Uterus (tissue), 4 donors: ENCODE measurements around the gene TPST2. TPM values are rescaled to one million over a fixed set of nuclear protein-coding genes. Genes with fewer than 3 reads are reported as not detected.
"Not testable (repeated sequence)": the region's sequence is repeated elsewhere in the genome, so short reads cannot be mapped to it uniquely, and the experiment has no call there.

Experiments
- DNase-seq, 2 donors: peaks; one replicate each; pipeline ENCODE4 v3.0.0-alpha.2; 2019 to 2020
- H3K27ac ChIP-seq, 2 donors: fragments of 200-600 bp; sonication (generic); 1 replicate in 1 of 2; 2 replicates in 1 of 2; pipeline ENCODE4 v1.5.1; 2016 to 2018
- H3K27me3 ChIP-seq, 2 donors: fragments of 200-600 bp; sonication (generic); one replicate each; pipeline ENCODE4 v1.5.1; 2018 to 2019; ENCODE audit warnings: control low read depth in 1 of 2
- H3K36me3 ChIP-seq, 2 donors: fragments of 200-600 bp; sonication (generic); one replicate each; pipeline ENCODE4 v1.5.1; 2019; ENCODE audit warnings: control low read depth in 1 of 2
- H3K4me1 ChIP-seq, 2 donors: fragments of 200-600 bp; sonication (generic); one replicate each; pipeline ENCODE4 v1.5.1; 2018 to 2019; ENCODE audit warnings: control low read depth in 1 of 2
- H3K4me3 ChIP-seq, 2 donors: fragments of 200-600 bp; sonication (generic); 1 replicate in 1 of 2; 2 replicates in 1 of 2; pipeline ENCODE4 v1.5.1; 2018 to 2019; ENCODE audit warnings: mild to moderate bottlenecking in 1 of 2
- H3K9me3 ChIP-seq, 2 donors: fragments of 200-600 bp; sonication (generic); one replicate each; pipeline ENCODE4 v1.5.1; 2019; ENCODE audit warnings: control low read depth in 1 of 2
- CTCF ChIP-seq, 4 experiments: fragments of 200-600 bp in 2 of 4; fragments of 450-650 bp in 2 of 4; sonication (generic) in 2 of 4; IDR thresholded peaks; one replicate each; pipeline ENCODE4 v1.5.1; 2016 to 2019; ENCODE audit warnings: antibody characterized with exemption in 4 of 4, mild to moderate bottlenecking in 2 of 4, moderate library complexity in 1 of 4
- POLR2A ChIP-seq, 2 donors: fragments of 450-650 bp; IDR thresholded peaks; one replicate each; pipeline ENCODE4 v1.6.1; 2016; ENCODE audit warnings: antibody characterized with exemption in 2 of 2, mild to moderate bottlenecking in 1 of 2, moderate library complexity in 1 of 2
- intact Hi-C: fragments of 100-400 bp; cut with DNase I; formaldehyde crosslinking; loops from one replicate; pipeline ENCODE4 v1.15.1; 2023; ENCODE audit warnings: low total_unique reads
- total RNA-seq, 4 donors: library from RNA; depleted of rRNA in 3 of 4; stranded (reverse); fragments of >200 nt in 3 of 4; gene quantifications; one replicate each; pipeline versions ENCODE4 v1.1.0 to v1.2.4, GENCODE V29; 2014 to 2023
- donor health status: DM: yes; HTN: yes; CAD: no.

The TPST2 gene
- total RNA-seq, 4 donors from 2014 or later: 32.4 to 71.5 (median 43.8) TPM

GRCh38 chr22:26615830-26616435, 26.0 kb upstream of the TPST2 start:
- no peaks in the 10 kb centered on the region for H3K27me3 ChIP-seq
- intact Hi-C loops: no loop called here
- H3K36me3 ChIP-seq: no peaks in the 10 kb centered on the region
- H3K4me1 ChIP-seq: no peaks in the 10 kb centered on the region
- H3K4me3 ChIP-seq: no peak overlapping the region
- TF ChIP-seq POLR2A (IDR thresholded peaks at IDR 0.05) (no peak), CTCF (IDR thresholded peaks at IDR 0.05) (no peak)
- H3K27ac ChIP-seq: no peak overlapping the region
- DNase-seq: no peak
- H3K9me3 ChIP-seq: no peaks in the 10 kb centered on the region

- intact Hi-C loops: no loop called here
- Histone ChIP-seq H3K27me3 (no peaks in the 10 kb centered on the region), H3K4me3 (no peak overlapping the region), H3K36me3 (no peaks in the 10 kb centered on the region), H3K4me1 (no peaks in the 10 kb centered on the region), H3K9me3 (no peaks in the 10 kb centered on the region), H3K27ac (no peak overlapping the region)
- DNase-seq: no peak
- no peak for TF ChIP-seq CTCF (IDR thresholded peaks at IDR 0.05)
- no peak for TF ChIP-seq POLR2A (IDR thresholded peaks at IDR 0.05)
Observed at GRCh38 chr22:26615149-26615548, 25.2 kb upstream of the TPST2 start.

GRCh38 chr22:26614322-26614721, 24.4 kb upstream of the TPST2 start:
- H3K27ac ChIP-seq: no peak overlapping the region
- DNase-seq: no peak
- no peak overlapping the region for H3K4me3 ChIP-seq
- intact Hi-C loops: no loop called here
- H3K4me1 ChIP-seq: no peaks in the 10 kb centered on the region
- TF ChIP-seq POLR2A (IDR thresholded peaks at IDR 0.05) (no peak), CTCF (IDR thresholded peaks at IDR 0.05) (no peak)
- no peaks in the 10 kb centered on the region for H3K36me3 ChIP-seq
- no peaks in the 10 kb centered on the region for H3K27me3 ChIP-seq
- no peaks in the 10 kb centered on the region for H3K9me3 ChIP-seq

GRCh38 chr22:26613753-26614152, 23.8 kb upstream of the TPST2 start:
- H3K27ac ChIP-seq, H3K4me3 ChIP-seq, H3K9me3 ChIP-seq, intact Hi-C loops, H3K36me3 ChIP-seq, H3K27me3 ChIP-seq, H3K4me1 ChIP-seq, DNase-seq: not testable (repeated sequence)

- Histone ChIP-seq H3K4me1 (no peaks in the 10 kb centered on the region), H3K9me3 (no peaks in the 10 kb centered on the region), H3K4me3 (no peak overlapping the region), H3K27ac (no peak overlapping the region), H3K36me3 (no peaks in the 10 kb centered on the region), H3K27me3 (no peaks in the 10 kb centered on the region)
- intact Hi-C loops: no loop called here
- no peak for TF ChIP-seq CTCF (IDR thresholded peaks at IDR 0.05)
- TF ChIP-seq POLR2A (IDR thresholded peaks at IDR 0.05): no peak
- no peak for DNase-seq
Observed at GRCh38 chr22:26612652-26613051, 22.7 kb upstream of the TPST2 start.

GRCh38 chr22:26610996-26611395, 21.1 kb upstream of the TPST2 start:
- intact Hi-C loops: no loop called here
- H3K27me3 ChIP-seq: no peaks in the 10 kb centered on the region
- TF ChIP-seq POLR2A (IDR thresholded peaks at IDR 0.05) (no peak), CTCF (IDR thresholded peaks at IDR 0.05) (no peak)
- no peaks in the 10 kb centered on the region for H3K9me3 ChIP-seq
- H3K36me3 ChIP-seq: no peaks in the 10 kb centered on the region
- no peaks in the 10 kb centered on the region for H3K4me1 ChIP-seq
- no peak overlapping the region for H3K4me3 ChIP-seq
- H3K27ac ChIP-seq: no peak overlapping the region
- DNase-seq: no peak
